CD4-positive, alpha-beta memory T cell (primary cell): Measurements from ENCODE around the gene ABHD4. TPM values are rescaled to one million over a fixed set of nuclear protein-coding genes. Genes with fewer than 3 reads are reported as not detected.
A peak's percentile ranks its signal among the peaks of the same experiment; 100 is the strongest.

Experiments used
- CTCF ChIA-PET: fragments of 350-600 bp; sonication (Branson Sonifier 250); formaldehyde crosslinking; loops from one replicate; lab custom pipeline; 2021; ENCODE audit warnings: inconsistent platforms; ENCODE audit not compliant: partially characterized antibody; lab: Charles Lee
- POLR2A ChIA-PET: fragments of 350-600 bp; sonication (Branson Sonifier 250); formaldehyde crosslinking; loops from one replicate; lab custom pipeline; 2021; ENCODE audit not compliant: partially characterized antibody; lab: Charles Lee
- DNase-seq, 5 donors: peaks; one replicate each; pipeline versions ENCODE4 v3.0.0 to v3.0.0-alpha.2; 2020 to 2022; ENCODE audit warnings: mixed read lengths in 1 of 5
- H3K27ac ChIP-seq: one replicate; pipeline ENCODE4 v1.7.0; 2013; ENCODE audit warnings: low read depth, low read length
- H3K27me3 ChIP-seq: 2 replicates; pipeline ENCODE4 v1.7.0; 2013; ENCODE audit warnings: mild to moderate bottlenecking, low read length, moderate library complexity; ENCODE audit not compliant: insufficient read depth
- H3K36me3 ChIP-seq: 2 replicates; pipeline ENCODE4 v1.7.0; 2013; ENCODE audit warnings: mild to moderate bottlenecking, low read length, moderate library complexity; ENCODE audit not compliant: insufficient read depth
- H3K4me1 ChIP-seq: 2 replicates; pipeline ENCODE4 v1.7.0; 2013; ENCODE audit warnings: mild to moderate bottlenecking, low read length, moderate library complexity; ENCODE audit not compliant: insufficient read depth
- H3K4me3 ChIP-seq, 2 donors: one replicate each; pipeline ENCODE4 v1.7.0; 2013; ENCODE audit warnings: low read length in 2 of 2, mild to moderate bottlenecking in 1 of 2
- H3K9me3 ChIP-seq, 2 donors: one replicate each; pipeline ENCODE4 v1.7.0; 2013; ENCODE audit warnings: low read length in 2 of 2, control low read depth in 1 of 2; ENCODE audit not compliant: control insufficient read depth in 1 of 2
- H3K27ac Mint-ChIP-seq, 7 donors: one replicate each; pipeline ENCODE4 v1.8.0; 2020 to 2021; ENCODE audit warnings: mixed read lengths in 7 of 7, mild to moderate bottlenecking in 6 of 7, inconsistent platforms in 3 of 7, moderate library complexity in 3 of 7
- H3K27me3 Mint-ChIP-seq, 2 donors: one replicate each; pipeline ENCODE4 v1.8.0; 2020 to 2021; ENCODE audit warnings: mixed read lengths in 2 of 2
- H3K36me3 Mint-ChIP-seq, 2 donors: one replicate each; pipeline ENCODE4 v1.8.0; 2020 to 2021; ENCODE audit warnings: mixed read lengths in 2 of 2, inconsistent platforms in 1 of 2, mild to moderate bottlenecking in 1 of 2
- H3K4me1 Mint-ChIP-seq, 4 donors: one replicate each; pipeline ENCODE4 v1.8.0; 2020 to 2021; ENCODE audit warnings: mixed read lengths in 4 of 4, mild to moderate bottlenecking in 1 of 4
- H3K4me3 Mint-ChIP-seq, 8 donors: one replicate each; pipeline ENCODE4 v1.8.0; 2020 to 2021; ENCODE audit warnings: mixed read lengths in 8 of 8, mild to moderate bottlenecking in 7 of 8, moderate library complexity in 6 of 8, inconsistent platforms in 3 of 8
- H3K9me3 Mint-ChIP-seq, 8 donors: one replicate each; pipeline ENCODE4 v1.8.0; 2020 to 2021; ENCODE audit warnings: mixed read lengths in 8 of 8, mild to moderate bottlenecking in 5 of 8, inconsistent platforms in 3 of 8, moderate library complexity in 1 of 8
- intact Hi-C: fragments of 100-400 bp; cut with micrococcal nuclease; formaldehyde crosslinking; loops from one replicate; pipeline ENCODE4 v1.15.1; 2023
- polyA plus RNA-seq, 2 donors: library from polyadenylated mRNA; unstranded; fragments of 300-500 nt; fragmentation: Illumina TruSeq; gene quantifications; one replicate each; pipeline ENCODE4 v1.2.3, GENCODE V29; 2021
- total RNA-seq, 2 experiments: library from RNA; stranded (reverse); gene quantifications; one replicate each; pipeline ENCODE4 v1.2.3, GENCODE V29; 2021

ABHD4 gene
- total and polyA plus RNA-seq, 4 experiments from 2014 or later = 6.2 to 22.4 (median 15.9) TPM

DNA sequence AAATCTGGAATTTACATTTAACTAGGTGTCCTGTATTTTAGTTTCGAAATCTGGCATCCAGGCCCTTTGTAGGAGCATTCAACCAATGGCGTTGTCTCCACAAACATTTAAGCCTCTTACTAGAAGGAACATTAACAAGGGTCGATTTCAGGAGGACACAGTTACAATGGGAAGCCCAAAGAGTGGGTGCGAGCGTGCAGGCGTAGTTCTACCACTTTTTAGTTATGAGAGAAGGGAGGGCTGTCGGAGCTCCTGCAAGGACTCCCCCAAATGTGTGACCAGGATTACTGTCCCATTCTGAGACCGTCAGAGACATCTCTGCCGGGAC is 365 bp upstream of the ABHD4 start:
- H3K27ac Mint-ChIP-seq = peak overlapping the region in 6 of 7 donors; percentile 77 to 95 (median 92)
- Histone ChIP-seq H3K4me3 (peak overlapping the region; percentile 79 to 84), H3K27me3 (no peaks in the 10 kb centered on the region), H3K36me3 (peaks cover under 1% of the 10 kb centered on the region), H3K4me1 (peaks cover 20% of the 10 kb centered on the region), H3K27ac (peak overlapping the region; percentile 74), H3K9me3 (no peaks in the 10 kb centered on the region)
- H3K4me1 Mint-ChIP-seq = peaks cover 16 to 43% (median 31%) of the 10 kb centered on the region in 4 donors
- peak overlapping the region; percentile 92 to 98 (median 97) for H3K4me3 Mint-ChIP-seq
- DNase-seq = no peak
- ChIA-PET POLR2A (interaction anchor here (0.9 to 7.1 kb wide), 9 partner anchors 8 to 48 kb away, joined by 3 to 110 read pairs (median 11); partner anchors contain the start of gene DAD1), CTCF (interaction anchor here (1.4 to 4.1 kb wide), 5 partner anchors 9 to 41 kb away, joined by 3 to 37 read pairs (median 9); partner anchors contain the start of gene DAD1)
- intact Hi-C loops = loop anchor here (1.0 to 10.0 kb wide), 3 partner anchors 8 to 727 kb away; partner anchors contain the start of genes DAD1 and PABPN1
- H3K9me3 Mint-ChIP-seq = no peaks in the 10 kb centered on the region
- H3K27me3 Mint-ChIP-seq = no peaks in the 10 kb centered on the region
- H3K36me3 Mint-ChIP-seq = peaks cover 16 to 21% of the 10 kb centered on the region in 2 donors

DNA sequence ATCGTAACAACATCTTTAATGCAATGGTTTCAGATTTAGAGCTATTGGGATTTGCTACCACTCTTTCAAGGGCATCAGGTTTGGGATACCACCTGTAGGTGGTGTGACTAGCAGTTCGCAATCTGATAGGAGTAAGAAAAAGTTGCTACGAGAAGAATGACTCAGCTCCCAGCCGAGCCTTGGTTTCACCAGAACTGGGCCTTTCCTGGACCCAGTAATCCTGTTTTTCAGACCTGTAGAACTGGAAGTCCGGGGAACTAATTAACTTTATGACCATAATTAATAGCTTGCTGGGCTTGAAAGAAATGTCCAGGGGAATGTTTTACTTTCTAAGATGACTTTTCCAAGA is 770 bp downstream of the ABHD4 start:
- H3K36me3 Mint-ChIP-seq = peaks cover 25 to 32% of the 10 kb centered on the region in 2 donors
- Histone ChIP-seq H3K9me3 (no peaks in the 10 kb centered on the region), H3K27me3 (no peaks in the 10 kb centered on the region), H3K4me1 (peaks cover 20% of the 10 kb centered on the region), H3K36me3 (peaks cover 10% of the 10 kb centered on the region), H3K4me3 (peak overlapping the region; percentile 79 to 84), H3K27ac (peak overlapping the region; percentile 74)
- no peaks in the 10 kb centered on the region for H3K9me3 Mint-ChIP-seq
- POLR2A ChIA-PET = interaction anchor here (0.8 to 7.1 kb wide), 12 partner anchors 9 to 290 kb away, joined by 3 to 110 read pairs (median 8); partner anchors contain the start of gene DAD1
- H3K27ac Mint-ChIP-seq = peak overlapping the region; percentile 77 to 99 (median 94)
- H3K4me1 Mint-ChIP-seq = peaks cover 16 to 43% (median 32%) of the 10 kb centered on the region in 4 donors
- DNase-seq = peak in 4 of 5 donors; percentile 18 to 63 (median 25)
- intact Hi-C loops = loop anchor here (1.0 to 10.0 kb wide), 3 partner anchors 10 to 726 kb away; partner anchors contain the start of genes DAD1 and PABPN1
- peak overlapping the region; percentile 92 to 98 (median 97) for H3K4me3 Mint-ChIP-seq
- no peaks in the 10 kb centered on the region for H3K27me3 Mint-ChIP-seq
- CTCF ChIA-PET = interaction anchor here (0.7 to 4.1 kb wide), 13 partner anchors 10 to 254 kb away, joined by 3 to 37 read pairs (median 3); partner anchors contain the start of genes DAD1 and OXA1L

DNA sequence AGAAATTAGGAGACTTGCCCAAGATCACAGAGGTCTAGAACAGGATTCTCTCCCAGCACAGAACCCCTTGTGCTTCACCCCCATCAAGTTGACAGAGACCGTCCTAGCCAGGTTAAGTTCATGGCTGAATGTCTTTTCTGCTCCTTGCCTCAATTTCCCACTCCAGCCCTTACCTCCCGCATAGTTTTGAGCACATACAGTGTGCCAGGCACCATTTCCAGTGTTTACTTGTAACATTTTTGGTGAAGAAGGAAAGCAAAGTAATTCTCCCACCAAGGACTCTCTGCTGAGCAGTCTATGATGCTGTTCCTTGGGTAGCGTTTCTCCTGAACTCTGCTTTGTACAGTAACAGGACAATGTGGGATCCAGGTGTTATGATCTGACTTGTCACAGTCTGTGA is 1.2 kb downstream of the ABHD4 start:
- no peaks in the 10 kb centered on the region for H3K27me3 ChIP-seq
- POLR2A ChIA-PET = interaction anchor here (0.9 to 7.1 kb wide), 9 partner anchors 10 to 290 kb away, joined by 3 to 110 read pairs (median 11); partner anchors contain the start of gene DAD1
- Mint-ChIP-seq H3K36me3 (peaks cover 27 to 34% of the 10 kb centered on the region in 2 donors), H3K4me1 (peaks cover 16 to 43% (median 32%) of the 10 kb centered on the region in 4 donors), H3K27me3 (no peaks in the 10 kb centered on the region), H3K4me3 (peak overlapping the region; percentile 92 to 98 (median 97)), H3K9me3 (no peaks in the 10 kb centered on the region), H3K27ac (peak overlapping the region in 6 of 7 donors; percentile 48 to 99 (median 92))
- no peak overlapping the region for H3K27ac ChIP-seq
- peak overlapping the region; percentile 79 to 84 for H3K4me3 ChIP-seq
- H3K4me1 ChIP-seq = peaks cover 20% of the 10 kb centered on the region
- peaks cover 11% of the 10 kb centered on the region for H3K36me3 ChIP-seq
- intact Hi-C loops = loop anchor here (2.0 to 10.0 kb wide), 2 partner anchors 15 to 725 kb away; partner anchors contain the start of gene PABPN1
- no peak for DNase-seq
- CTCF ChIA-PET = interaction anchor here (0.7 to 4.1 kb wide), 11 partner anchors 10 to 253 kb away, joined by 3 to 37 read pairs (median 4); partner anchors contain the start of genes DAD1 and OXA1L
- no peaks in the 10 kb centered on the region for H3K9me3 ChIP-seq

DNA sequence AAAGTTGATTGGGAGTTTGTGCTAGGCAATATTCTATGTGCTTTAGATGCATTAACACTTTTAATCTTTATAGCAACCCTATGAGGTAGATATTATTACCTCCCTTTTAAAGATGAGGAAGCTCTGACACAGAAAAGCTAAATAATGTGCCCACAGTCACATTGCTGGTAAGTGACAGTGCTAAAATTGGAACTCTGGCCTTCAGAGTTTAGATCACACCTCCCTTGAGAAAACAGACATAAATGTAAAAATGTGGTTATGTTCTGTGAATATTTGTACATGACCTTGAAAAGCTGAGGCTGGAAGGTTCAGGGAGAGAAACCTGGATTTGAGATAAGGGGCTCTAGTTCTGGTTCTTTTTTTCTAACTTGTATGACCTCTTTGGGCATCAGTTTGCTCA is 1.9 kb downstream of the ABHD4 start:
- DNase-seq = no peak
- Mint-ChIP-seq H3K9me3 (no peaks in the 10 kb centered on the region), H3K27ac (no peak overlapping the region), H3K4me1 (peaks cover 16 to 43% (median 32%) of the 10 kb centered on the region in 4 donors), H3K4me3 (peak overlapping the region in 5 of 8 donors; percentile 43 to 98 (median 96)), H3K27me3 (no peaks in the 10 kb centered on the region), H3K36me3 (peaks cover 27 to 41% of the 10 kb centered on the region in 2 donors)
- Histone ChIP-seq H3K27me3 (no peaks in the 10 kb centered on the region), H3K9me3 (no peaks in the 10 kb centered on the region), H3K27ac (no peak overlapping the region), H3K4me1 (peaks cover 20% of the 10 kb centered on the region), H3K36me3 (peaks cover 16% of the 10 kb centered on the region), H3K4me3 (no peak overlapping the region)
- ChIA-PET POLR2A (interaction anchor here (1.0 to 7.1 kb wide), 4 partner anchors 11 to 166 kb away, joined by 3 to 110 read pairs (median 14); partner anchors contain the start of gene DAD1), CTCF (interaction anchor here (1.3 to 2.7 kb wide), 2 partner anchors 11 to 51 kb away, joined by 4 to 15 read pairs; partner anchors contain the start of gene DAD1)
- intact Hi-C loops = no loop called here

DNA sequence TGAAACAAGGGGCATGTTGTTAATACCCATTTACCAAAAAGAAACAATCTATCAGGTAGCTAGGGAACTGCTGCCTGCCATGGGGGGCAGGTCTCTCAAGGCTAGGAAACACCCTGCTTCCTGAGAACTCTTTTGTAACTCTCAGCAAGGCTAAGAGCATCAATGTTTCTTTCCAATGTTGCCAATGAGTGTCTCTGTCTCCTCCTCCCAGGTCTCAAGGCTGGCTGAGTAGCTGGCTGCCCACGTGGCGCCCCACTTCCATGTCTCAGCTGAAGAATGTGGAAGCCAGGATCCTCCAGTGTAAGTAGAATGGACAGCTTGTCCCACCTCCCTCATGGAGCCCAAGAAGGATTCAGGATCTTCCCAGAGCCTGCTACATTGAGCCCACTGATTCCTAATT is 3.4 kb downstream of the ABHD4 start:
- Mint-ChIP-seq H3K4me3 (no peak overlapping the region), H3K27ac (no peak overlapping the region), H3K4me1 (peaks cover 16 to 43% (median 32%) of the 10 kb centered on the region in 4 donors), H3K27me3 (no peaks in the 10 kb centered on the region), H3K9me3 (no peaks in the 10 kb centered on the region), H3K36me3 (peaks cover 40 to 55% of the 10 kb centered on the region in 2 donors)
- Histone ChIP-seq H3K36me3 (peaks cover 25% of the 10 kb centered on the region), H3K4me1 (peaks cover 20% of the 10 kb centered on the region), H3K27me3 (no peaks in the 10 kb centered on the region), H3K27ac (no peak overlapping the region), H3K4me3 (no peak overlapping the region), H3K9me3 (no peaks in the 10 kb centered on the region)
- intact Hi-C loops = no loop called here
- POLR2A ChIA-PET = interaction anchor here (7.1 kb wide), 1 partner anchor 12 kb away, joined by 110 read pairs; the partner anchor contains the start of gene DAD1
- CTCF ChIA-PET = interaction anchor here (1.0 to 2.7 kb wide), 5 partner anchors 12 to 252 kb away, joined by 3 to 15 read pairs (median 3); partner anchors contain the start of gene DAD1
- no peak for DNase-seq

DNA sequence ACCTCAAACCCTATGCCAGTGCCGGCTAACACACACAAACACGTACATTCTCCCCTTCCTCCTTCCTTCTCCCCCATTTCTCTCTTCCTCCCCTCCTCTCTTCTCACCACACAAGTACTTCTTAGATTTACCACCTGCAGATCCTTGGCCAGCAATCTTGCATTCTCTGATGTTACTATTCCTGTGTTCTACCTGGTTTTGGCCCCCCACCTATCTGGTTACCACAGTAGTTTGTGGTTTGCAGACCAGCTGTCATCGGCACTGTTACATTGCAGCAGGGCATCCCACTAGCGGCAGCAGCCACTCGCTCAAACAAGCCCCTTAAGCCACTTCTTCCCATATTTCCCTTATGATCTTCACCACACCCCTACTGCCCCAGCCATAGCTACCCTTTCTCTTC is 3.9 kb downstream of the ABHD4 start:
- Mint-ChIP-seq H3K27ac (peak overlapping the region in 3 of 7 donors; percentile 8 to 57 (median 28)), H3K4me1 (peaks cover 16 to 43% (median 32%) of the 10 kb centered on the region in 4 donors), H3K4me3 (peak overlapping the region in 1 of 8 donors; percentile 39), H3K27me3 (no peaks in the 10 kb centered on the region), H3K36me3 (peaks cover 44 to 57% of the 10 kb centered on the region in 2 donors), H3K9me3 (no peaks in the 10 kb centered on the region)
- POLR2A ChIA-PET = interaction anchor here (7.1 kb wide), 1 partner anchor 13 kb away, joined by 110 read pairs; the partner anchor contains the start of gene DAD1
- H3K4me3 ChIP-seq = no peak overlapping the region
- no peaks in the 10 kb centered on the region for H3K9me3 ChIP-seq
- peaks cover 20% of the 10 kb centered on the region for H3K4me1 ChIP-seq
- H3K27ac ChIP-seq = no peak overlapping the region
- intact Hi-C loops = no loop called here
- H3K36me3 ChIP-seq = peaks cover 25% of the 10 kb centered on the region
- no peak for DNase-seq
- H3K27me3 ChIP-seq = no peaks in the 10 kb centered on the region
- CTCF ChIA-PET = interaction anchor here (1.1 to 2.7 kb wide), 4 partner anchors 13 to 251 kb away, joined by 3 to 15 read pairs (median 4); partner anchors contain the start of gene DAD1

DNA sequence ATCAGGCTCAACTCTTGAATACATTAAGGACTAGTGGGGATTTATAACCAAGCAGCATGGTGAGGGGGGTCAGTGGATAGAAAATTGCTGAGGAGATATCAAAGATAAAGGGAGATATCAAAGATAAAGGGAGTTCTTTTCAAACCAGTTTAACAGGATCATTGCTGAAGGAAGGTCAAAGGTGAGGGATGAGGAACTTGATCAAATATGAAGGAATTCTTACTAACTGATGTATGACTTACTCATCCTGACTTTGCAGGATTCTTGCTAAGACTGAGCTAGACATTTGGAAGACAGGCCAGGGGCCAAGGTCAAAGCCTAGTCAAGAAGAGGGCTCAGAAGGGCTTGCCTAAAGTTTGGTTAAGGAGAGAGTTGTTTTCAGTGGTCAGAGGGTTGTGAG is 4.8 kb downstream of the ABHD4 start:
- peaks cover 48 to 64% of the 10 kb centered on the region in 2 donors for H3K36me3 Mint-ChIP-seq
- ChIA-PET CTCF (no interaction called here), POLR2A (interaction anchor here (7.1 kb wide), 1 partner anchor 13 kb away, joined by 110 read pairs; the partner anchor contains the start of gene DAD1)

More for the DNA sequence above, 4.8 kb downstream of the ABHD4 start:
- no peak overlapping the region for H3K27ac ChIP-seq
- Mint-ChIP-seq H3K9me3 (no peaks in the 10 kb centered on the region), H3K4me3 (no peak overlapping the region), H3K4me1 (peaks cover 11 to 36% (median 26%) of the 10 kb centered on the region in 4 donors), H3K27ac (peak overlapping the region in 2 of 7 donors; percentile 8 to 62), H3K27me3 (no peaks in the 10 kb centered on the region)
- peaks cover 29% of the 10 kb centered on the region for H3K36me3 ChIP-seq
- no peaks in the 10 kb centered on the region for H3K27me3 ChIP-seq
- no peak overlapping the region for H3K4me3 ChIP-seq
- intact Hi-C loops = no loop called here
- peaks cover 14% of the 10 kb centered on the region for H3K4me1 ChIP-seq
- H3K9me3 ChIP-seq = no peaks in the 10 kb centered on the region
- no peak for DNase-seq
